ENCODE results near the gene KCTD19. TPM values are rescaled to one million over a fixed set of nuclear protein-coding genes. Genes with fewer than 3 reads are reported as not detected.

The KCTD19 gene
- total RNA-seq, 2 experiments from 2014 or later, result 3.0 to 3.9 TPM

DNA sequence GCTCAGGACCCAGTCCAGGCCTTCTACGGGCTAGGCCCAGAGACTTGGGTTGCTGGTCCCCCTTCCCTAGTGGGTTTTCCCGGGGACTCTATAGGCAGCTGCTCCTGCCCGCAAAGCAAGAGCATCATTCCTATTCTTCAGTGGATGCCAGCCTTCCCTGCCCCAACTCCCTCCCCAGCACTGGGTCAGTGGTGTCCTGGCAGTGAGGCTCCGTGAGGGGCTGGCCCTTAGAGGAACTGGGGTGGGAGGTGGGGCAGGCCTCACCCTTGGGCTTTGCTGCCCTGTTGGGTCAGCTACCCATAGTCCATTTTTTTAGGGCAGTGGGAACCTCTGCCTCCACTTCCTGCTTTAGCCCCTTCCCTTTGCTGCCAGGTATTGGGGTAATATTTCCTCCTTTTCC is 55.1 kb downstream of the KCTD19 start:
- TF ChIP-seq, protein P1, sequence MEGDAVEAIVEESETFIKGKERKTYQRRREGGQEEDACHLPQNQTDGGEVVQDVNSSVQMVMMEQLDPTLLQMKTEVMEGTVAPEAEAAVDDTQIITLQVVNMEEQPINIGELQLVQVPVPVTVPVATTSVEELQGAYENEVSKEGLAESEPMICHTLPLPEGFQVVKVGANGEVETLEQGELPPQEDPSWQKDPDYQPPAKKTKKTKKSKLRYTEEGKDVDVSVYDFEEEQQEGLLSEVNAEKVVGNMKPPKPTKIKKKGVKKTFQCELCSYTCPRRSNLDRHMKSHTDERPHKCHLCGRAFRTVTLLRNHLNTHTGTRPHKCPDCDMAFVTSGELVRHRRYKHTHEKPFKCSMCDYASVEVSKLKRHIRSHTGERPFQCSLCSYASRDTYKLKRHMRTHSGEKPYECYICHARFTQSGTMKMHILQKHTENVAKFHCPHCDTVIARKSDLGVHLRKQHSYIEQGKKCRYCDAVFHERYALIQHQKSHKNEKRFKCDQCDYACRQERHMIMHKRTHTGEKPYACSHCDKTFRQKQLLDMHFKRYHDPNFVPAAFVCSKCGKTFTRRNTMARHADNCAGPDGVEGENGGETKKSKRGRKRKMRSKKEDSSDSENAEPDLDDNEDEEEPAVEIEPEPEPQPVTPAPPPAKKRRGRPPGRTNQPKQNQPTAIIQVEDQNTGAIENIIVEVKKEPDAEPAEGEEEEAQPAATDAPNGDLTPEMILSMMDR (IDR thresholded peaks at IDR 0.05), result no peak
- ChIA-PET POLR2A (interaction anchor here (1.1 to 1.5 kb wide), 4 partner anchors 14 to 74 kb away, joined by 3 to 6 read pairs (median 4); no protein-coding TSS in a partner anchor), CTCF (interaction anchor here (1.2 kb wide), 1 partner anchor 11 kb away, joined by 4 read pairs; no protein-coding TSS in a partner anchor)
- peaks cover 12% of the 10 kb centered on the region for H3K36me3 Mint-ChIP-seq (ENCODE audit: low read depth)
- no peak overlapping the region for H3K4me3 Mint-ChIP-seq
- no peak overlapping the region for H3K27ac Mint-ChIP-seq
- DNase-seq (no peak), ATAC-seq (no peak)
- intact Hi-C loops (cut with micrococcal nuclease), result no loop called here
- H3K4me1 Mint-ChIP-seq (ENCODE audit: low read depth), result peaks cover 5% of the 10 kb centered on the region
- H3K9me3 Mint-ChIP-seq, result no peaks in the 10 kb centered on the region
- no peaks in the 10 kb centered on the region for H3K27me3 Mint-ChIP-seq

DNA sequence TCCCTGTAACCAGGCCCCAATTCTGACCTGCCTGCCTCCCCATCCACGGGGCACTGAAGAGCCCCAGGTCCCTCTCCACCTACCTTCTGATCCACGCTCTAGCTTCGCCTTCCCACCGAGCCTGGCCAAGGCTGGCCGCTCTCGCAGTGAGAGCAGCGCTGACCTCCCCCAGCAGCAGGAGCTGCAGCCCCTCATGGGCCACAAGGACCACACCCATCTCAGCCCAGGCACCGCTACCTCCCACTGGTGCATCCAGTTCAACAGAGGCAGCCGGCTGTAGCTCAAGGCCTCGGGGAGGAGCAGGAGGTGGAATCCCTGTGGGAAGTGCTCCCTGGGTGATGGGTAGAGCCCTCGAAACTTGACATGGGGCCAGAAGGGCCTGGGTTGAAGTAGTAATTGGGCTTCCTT is 55.6 kb downstream of the KCTD19 start:
- DNase-seq (no peak), ATAC-seq (no peak)
- Mint-ChIP-seq H3K36me3 (ENCODE audit: low read depth) (peaks cover 7% of the 10 kb centered on the region), H3K4me3 (no peak overlapping the region), H3K27me3 (no peaks in the 10 kb centered on the region), H3K27ac (no peak overlapping the region), H3K4me1 (ENCODE audit: low read depth) (peaks cover 4% of the 10 kb centered on the region), H3K9me3 (no peaks in the 10 kb centered on the region)
- intact Hi-C loops (cut with micrococcal nuclease), result no loop called here
- ChIA-PET CTCF (interaction anchor here (1.2 to 1.9 kb wide), 2 partner anchors 10 to 20 kb away, joined by 4 read pairs; no protein-coding TSS in a partner anchor), POLR2A (interaction anchor here (0.9 to 1.5 kb wide), 5 partner anchors 10 to 73 kb away, joined by 3 to 6 read pairs (median 3); no protein-coding TSS in a partner anchor)
- TF ChIP-seq, protein P1 (IDR thresholded peaks at IDR 0.05), result no peak

DNA sequence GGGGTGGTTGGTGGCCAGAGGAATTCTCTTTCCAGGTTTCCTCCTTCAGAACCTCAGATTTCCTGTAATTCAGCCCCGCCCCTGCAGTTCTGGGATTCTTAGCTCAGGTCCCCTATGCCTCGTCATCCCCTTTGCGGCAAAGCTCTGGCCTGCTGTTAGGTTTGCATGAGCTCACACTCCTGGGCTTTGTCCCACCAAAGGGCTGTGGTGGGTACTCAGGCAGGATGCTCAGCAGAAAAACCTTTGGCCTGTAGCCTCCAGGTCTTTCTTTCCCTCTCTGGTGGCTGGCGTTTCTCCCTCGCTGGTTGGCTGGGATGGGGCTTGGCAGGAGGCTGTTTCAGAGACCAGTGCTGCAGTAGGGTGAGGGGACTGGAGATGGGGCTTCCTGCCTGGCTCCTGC is 56.8 kb downstream of the KCTD19 start:
- H3K27ac Mint-ChIP-seq, result no peak overlapping the region
- TF ChIP-seq, protein P1 (IDR thresholded peaks at IDR 0.05), result no peak
- H3K27me3 Mint-ChIP-seq, result no peaks in the 10 kb centered on the region
- H3K4me3 Mint-ChIP-seq, result no peak overlapping the region
- POLR2A ChIA-PET, result interaction anchor here (0.6 to 1.4 kb wide), 3 partner anchors 10 to 130 kb away, joined by 4 to 5 read pairs (median 4); no protein-coding TSS in a partner anchor
- H3K9me3 Mint-ChIP-seq, result no peaks in the 10 kb centered on the region
- H3K4me1 Mint-ChIP-seq (ENCODE audit: low read depth), result no peaks in the 10 kb centered on the region
- peaks cover 3% of the 10 kb centered on the region for H3K36me3 Mint-ChIP-seq (ENCODE audit: low read depth)
- CTCF ChIA-PET, result interaction anchor here (1.1 to 1.9 kb wide), 3 partner anchors 9 to 43 kb away, joined by 4 to 5 read pairs (median 4); partner anchors contain the start of genes PLEKHG4 and TMEM208
- no peak for DNase-seq
- ATAC-seq, result no peak
- intact Hi-C loops (cut with micrococcal nuclease), result no loop called here

DNA sequence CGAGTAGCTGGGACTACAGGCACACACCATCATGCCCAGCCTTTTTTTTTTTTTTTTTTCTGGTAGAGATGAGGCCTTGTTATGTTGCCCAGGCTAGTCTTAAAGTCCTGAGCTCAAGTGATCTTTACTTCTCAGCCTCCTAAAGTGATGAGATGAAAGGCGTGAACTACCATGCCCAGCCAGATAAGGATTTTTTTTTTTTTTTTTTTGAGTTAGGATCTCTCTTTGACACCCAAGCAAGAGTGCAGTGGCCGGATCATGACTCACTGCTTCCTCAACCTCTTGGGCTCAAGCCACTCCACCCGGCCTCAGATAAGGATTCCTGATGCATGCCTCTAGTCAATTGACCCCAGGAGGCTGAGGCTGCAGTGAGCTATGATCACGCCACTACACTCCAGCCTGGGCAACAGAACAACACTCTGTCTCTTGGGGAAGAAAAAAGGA is 58.4 kb downstream of the KCTD19 start:
- Mint-ChIP-seq H3K4me3 (no peak overlapping the region), H3K27ac (no peak overlapping the region), H3K27me3 (no peaks in the 10 kb centered on the region), H3K36me3 (ENCODE audit: low read depth) (peaks cover 2% of the 10 kb centered on the region), H3K4me1 (ENCODE audit: low read depth) (no peaks in the 10 kb centered on the region), H3K9me3 (no peaks in the 10 kb centered on the region)
- DNase-seq, result no peak
- CTCF ChIA-PET, result interaction anchor here (0.7 to 1.2 kb wide), 4 partner anchors 10 to 160 kb away, joined by 3 read pairs; partner anchors contain the start of genes FHOD1 and SLC9A5
- POLR2A ChIA-PET, result interaction anchor here (0.6 to 0.8 kb wide), 2 partner anchors 9 to 176 kb away, joined by 3 read pairs; no protein-coding TSS in a partner anchor
- TF ChIP-seq, protein P1 (IDR thresholded peaks at IDR 0.05), result no peak
- intact Hi-C loops (cut with micrococcal nuclease), result no loop called here
- ATAC-seq, result no peak

DNA sequence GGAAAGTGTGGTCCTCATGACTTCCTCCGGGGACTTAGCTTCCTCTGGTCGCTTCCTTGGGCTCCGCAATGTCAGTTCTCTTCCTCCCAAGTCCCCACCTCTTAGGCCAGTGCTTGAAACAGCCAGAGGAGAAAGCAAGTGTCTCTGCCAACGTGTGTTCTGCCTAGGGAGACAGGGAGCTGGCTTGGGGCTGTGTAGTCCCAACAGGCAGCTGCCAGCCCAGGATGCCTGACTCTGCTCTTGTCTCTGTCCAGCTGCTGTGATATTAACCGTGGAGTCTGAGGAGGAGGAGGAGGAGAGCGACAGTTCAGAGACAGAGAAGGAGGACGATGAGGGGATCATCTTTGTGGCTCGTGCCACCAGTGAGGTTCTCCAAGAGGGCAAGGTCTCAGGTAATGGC is 60.7 kb downstream of the KCTD19 start:
- Mint-ChIP-seq H3K27me3 (no peaks in the 10 kb centered on the region), H3K27ac (no peak overlapping the region), H3K36me3 (ENCODE audit: low read depth) (no peaks in the 10 kb centered on the region), H3K9me3 (no peaks in the 10 kb centered on the region), H3K4me1 (ENCODE audit: low read depth) (no peaks in the 10 kb centered on the region), H3K4me3 (no peak overlapping the region)
- TF ChIP-seq, protein P1 (IDR thresholded peaks at IDR 0.05), result no peak
- ChIA-PET CTCF (interaction anchor here (1.0 kb wide), 1 partner anchor 13 kb away, joined by 4 read pairs; no protein-coding TSS in a partner anchor), POLR2A (no interaction called here)
- ATAC-seq, result no peak
- DNase-seq, result no peak
- intact Hi-C loops (cut with micrococcal nuclease), result no loop called here
